GM12873 (cell line): Measurements from ENCODE around the gene DNPEP.

Experiments
- TF ChIP-seq, protein P1 (sequence below): IDR thresholded peaks from 2 replicates; pipeline ENCODE4 v1.5.1; 2012; ENCODE audit warnings: low read depth, mild to moderate bottlenecking, moderate library complexity, low read length, control low read depth; ENCODE audit not compliant: insufficient read depth; ENCODE audit errors: missing control alignments

Gene DNPEP

GRCh38 chr2:219418155-219419011, 30.7 kb upstream of the DNPEP start, which contains the start of gene DES:
Gene DES (plus strand): TSS chr2:219418377. CDS start chr2:219418463, 86 bp downstream.
- TF ChIP-seq, protein P1, sequence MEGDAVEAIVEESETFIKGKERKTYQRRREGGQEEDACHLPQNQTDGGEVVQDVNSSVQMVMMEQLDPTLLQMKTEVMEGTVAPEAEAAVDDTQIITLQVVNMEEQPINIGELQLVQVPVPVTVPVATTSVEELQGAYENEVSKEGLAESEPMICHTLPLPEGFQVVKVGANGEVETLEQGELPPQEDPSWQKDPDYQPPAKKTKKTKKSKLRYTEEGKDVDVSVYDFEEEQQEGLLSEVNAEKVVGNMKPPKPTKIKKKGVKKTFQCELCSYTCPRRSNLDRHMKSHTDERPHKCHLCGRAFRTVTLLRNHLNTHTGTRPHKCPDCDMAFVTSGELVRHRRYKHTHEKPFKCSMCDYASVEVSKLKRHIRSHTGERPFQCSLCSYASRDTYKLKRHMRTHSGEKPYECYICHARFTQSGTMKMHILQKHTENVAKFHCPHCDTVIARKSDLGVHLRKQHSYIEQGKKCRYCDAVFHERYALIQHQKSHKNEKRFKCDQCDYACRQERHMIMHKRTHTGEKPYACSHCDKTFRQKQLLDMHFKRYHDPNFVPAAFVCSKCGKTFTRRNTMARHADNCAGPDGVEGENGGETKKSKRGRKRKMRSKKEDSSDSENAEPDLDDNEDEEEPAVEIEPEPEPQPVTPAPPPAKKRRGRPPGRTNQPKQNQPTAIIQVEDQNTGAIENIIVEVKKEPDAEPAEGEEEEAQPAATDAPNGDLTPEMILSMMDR = no peak

DNA sequence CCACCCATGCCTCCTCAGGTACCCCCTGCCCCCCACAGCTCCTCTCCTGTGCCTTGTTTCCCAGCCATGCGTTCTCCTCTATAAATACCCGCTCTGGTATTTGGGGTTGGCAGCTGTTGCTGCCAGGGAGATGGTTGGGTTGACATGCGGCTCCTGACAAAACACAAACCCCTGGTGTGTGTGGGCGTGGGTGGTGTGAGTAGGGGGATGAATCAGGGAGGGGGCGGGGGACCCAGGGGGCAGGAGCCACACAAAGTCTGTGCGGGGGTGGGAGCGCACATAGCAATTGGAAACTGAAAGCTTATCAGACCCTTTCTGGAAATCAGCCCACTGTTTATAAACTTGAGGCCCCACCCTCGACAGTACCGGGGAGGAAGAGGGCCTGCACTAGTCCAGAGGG, 29.7 kb upstream of the DNPEP start:
- TF ChIP-seq, protein P1 = no peak

DNA sequence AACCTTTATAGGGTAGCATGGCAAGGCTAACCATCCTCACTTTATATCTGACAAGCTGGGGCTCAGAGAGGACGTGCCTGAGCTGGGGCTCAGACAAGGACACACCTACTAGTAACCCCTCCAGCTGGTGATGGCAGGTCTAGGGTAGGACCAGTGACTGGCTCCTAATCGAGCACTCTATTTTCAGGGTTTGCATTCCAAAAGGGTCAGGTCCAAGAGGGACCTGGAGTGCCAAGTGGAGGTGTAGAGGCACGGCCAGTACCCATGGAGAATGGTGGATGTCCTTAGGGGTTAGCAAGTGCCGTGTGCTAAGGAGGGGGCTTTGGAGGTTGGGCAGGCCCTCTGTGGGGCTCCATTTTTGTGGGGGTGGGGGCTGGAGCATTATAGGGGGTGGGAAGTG, 29.2 kb upstream of the DNPEP start:
- TF ChIP-seq, protein P1 = no peak

GRCh38 chr2:219416235-219416602, 28.5 kb upstream of the DNPEP start:
- TF ChIP-seq, protein P1 = no peak

DNA sequence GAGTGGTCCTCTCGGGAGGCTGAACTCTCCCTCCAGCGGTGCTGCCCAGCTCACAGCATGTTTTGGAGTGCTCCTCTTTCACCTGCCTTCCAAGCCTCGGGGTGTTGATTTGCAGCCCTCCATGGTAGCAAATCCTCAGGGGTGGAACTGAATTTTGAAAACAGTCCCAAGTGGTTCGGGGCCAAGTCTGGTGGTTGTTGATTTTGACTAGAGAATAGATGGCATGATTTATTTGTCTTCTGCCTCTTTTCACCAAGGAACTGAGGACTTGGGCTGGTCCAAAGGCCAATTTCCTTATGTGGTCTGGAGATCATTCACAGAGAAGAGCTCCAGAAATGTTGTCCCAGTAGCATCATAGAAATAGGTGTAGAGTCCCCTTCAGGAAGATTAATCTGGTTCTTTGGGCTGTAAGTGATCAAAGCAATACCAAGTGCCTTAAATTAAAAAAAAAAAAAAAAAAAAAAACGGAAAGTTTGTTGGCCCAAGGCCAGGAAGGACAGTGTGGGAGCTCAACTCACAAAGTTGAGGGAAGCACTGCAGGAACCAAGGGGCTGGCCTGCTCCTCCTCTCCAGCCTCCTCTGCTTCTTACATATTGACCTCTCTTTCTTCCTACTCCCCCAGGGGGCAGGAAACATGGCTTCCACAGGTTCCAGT, 28.0 kb upstream of the DNPEP start:
- TF ChIP-seq, protein P1 = no peak

DNA sequence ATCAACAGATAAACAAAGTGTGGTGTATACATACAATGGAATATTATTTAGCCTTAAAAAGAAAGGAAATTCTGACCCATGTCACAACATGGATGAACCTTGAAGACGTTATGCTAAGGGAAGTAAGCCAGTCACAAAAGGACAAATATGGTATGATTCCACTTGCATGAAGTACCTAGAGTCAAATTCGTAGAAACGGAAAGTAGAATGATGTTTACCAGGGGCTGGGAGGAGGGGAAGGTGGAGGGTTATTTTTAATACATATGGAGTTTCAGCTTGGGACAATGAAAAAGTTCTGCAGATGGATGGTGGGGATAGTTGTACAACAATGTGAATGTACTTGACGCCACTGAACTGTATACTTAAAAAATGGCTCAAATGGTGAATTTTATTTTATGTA, 27.1 kb upstream of the DNPEP start:
- TF ChIP-seq, protein P1 = no peak

- TF ChIP-seq, protein P1 = no peak
Observed at GRCh38 chr2:219410390-219410789, 22.7 kb upstream of the DNPEP start.
